CD4-positive, alpha-beta T cell (primary cell): ENCODE measurements around the gene GMPR2. TPM values are rescaled to one million over a fixed set of nuclear protein-coding genes. Genes with fewer than 3 reads are reported as not detected.
A peak's percentile ranks its signal among the peaks of the same experiment; 100 is the strongest.

ENCODE experiments used
- ATAC-seq: fragments of 200-7000 bp; cut with Tn5 transposase; one replicate; pipeline ENCODE4 v1.10.0; 2022; ENCODE audit warnings: mild to moderate bottlenecking; ENCODE audit not compliant: poor library complexity
- CTCF ChIA-PET: fragments of 350-600 bp; sonication (Branson Sonifier 250); formaldehyde crosslinking; loops from one replicate; lab custom pipeline; 2021; ENCODE audit warnings: antibody characterized with exemption, inconsistent platforms; lab: Charles Lee
- POLR2A ChIA-PET: fragments of 350-600 bp; sonication (Branson Sonifier 250); formaldehyde crosslinking; loops from one replicate; lab custom pipeline; 2021; ENCODE audit warnings: antibody characterized with exemption, inconsistent platforms; lab: Charles Lee
- DNase-seq, 14 experiments: peaks; one replicate each; pipeline ENCODE4 v3.0.0-alpha.2; 2013 to 2020; ENCODE audit warnings: mixed read lengths in 2 of 14
- H3K27ac ChIP-seq, 2 donors: one replicate each; pipeline versions ENCODE4 v1.5.1 to v1.7.0; 2013; ENCODE audit warnings: low read length in 2 of 2, low read depth in 1 of 2, mild to moderate bottlenecking in 1 of 2
- H3K27me3 ChIP-seq, 2 experiments: 1 replicate in 1 of 2; 2 replicates in 1 of 2; pipeline versions ENCODE4 v1.6.1 to v1.7.0; 2013; ENCODE audit warnings: low read length in 2 of 2, control low read depth in 1 of 2, mild to moderate bottlenecking in 1 of 2, moderate library complexity in 1 of 2; ENCODE audit not compliant: insufficient read depth in 2 of 2, control insufficient read depth in 1 of 2
- H3K36me3 ChIP-seq: one replicate; pipeline ENCODE4 v1.6.1; 2013; ENCODE audit warnings: low read length, control low read depth; ENCODE audit not compliant: insufficient read depth
- H3K4me1 ChIP-seq: one replicate; pipeline ENCODE4 v1.6.1; 2013; ENCODE audit warnings: low read length, control low read depth; ENCODE audit not compliant: insufficient read depth
- H3K4me3 ChIP-seq: one replicate; pipeline ENCODE4 v1.5.1; 2013; ENCODE audit warnings: mild to moderate bottlenecking, low read length, moderate library complexity
- H3K9me3 ChIP-seq, 2 experiments: 1 replicate in 1 of 2; 2 replicates in 1 of 2; pipeline versions ENCODE4 v1.6.1 to v1.7.0; 2013; ENCODE audit warnings: low read length in 2 of 2, mild to moderate bottlenecking in 2 of 2, control low read depth in 1 of 2, moderate library complexity in 1 of 2; ENCODE audit not compliant: control insufficient read depth in 1 of 2, insufficient read depth in 1 of 2
- H3K27ac Mint-ChIP-seq: one replicate; pipeline ENCODE4 v1.8.0; 2020; ENCODE audit warnings: mixed read lengths
- H3K27me3 Mint-ChIP-seq: one replicate; pipeline ENCODE4 v1.8.0; 2021; ENCODE audit warnings: mixed read lengths
- H3K36me3 Mint-ChIP-seq: one replicate; pipeline ENCODE4 v1.8.0; 2021; ENCODE audit warnings: low read depth, mixed read lengths
- H3K4me1 Mint-ChIP-seq: one replicate; pipeline ENCODE4 v1.8.0; 2021; ENCODE audit warnings: low read depth, mixed read lengths
- H3K4me3 Mint-ChIP-seq: one replicate; pipeline ENCODE4 v1.8.0; 2020; ENCODE audit warnings: mild to moderate bottlenecking, mixed read lengths
- H3K9me3 Mint-ChIP-seq: one replicate; pipeline ENCODE4 v1.8.0; 2020; ENCODE audit warnings: mixed read lengths
- intact Hi-C, 2 experiments: fragments of 100-400 bp; cut with DNase I in 1 of 2; cut with micrococcal nuclease in 1 of 2; formaldehyde crosslinking; loops; one replicate each; pipeline versions ENCODE4 v1.15.1 to v1.9.0; 2023 to 2025; cut with DNase I, micrococcal nuclease
- total RNA-seq, 174 experiments: library from RNA in 2 of 174; stranded (reverse) in 2 of 174; gene quantifications; one replicate each; pipeline ENCODE4 v1.2.3 and lab custom pipeline; 2021 to 2026
- TF ChIP-seq, protein P1 (sequence below): fragments of 200-600 bp; IDR thresholded peaks from one replicate; pipeline ENCODE4 v1.8.0; 2022; ENCODE audit warnings: antibody characterized with exemption, mild to moderate bottlenecking

The GMPR2 gene
- total RNA-seq, 2 experiments from 2014 or later, result 22.2 to 24.8 TPM

- no peak overlapping the region for H3K4me3 Mint-ChIP-seq
- intact Hi-C loops, result no loop called here
- CTCF ChIA-PET, result interaction anchor here (4.4 kb wide), 1 partner anchor 20 kb away, joined by 24 read pairs; the partner anchor contains the start of genes DHRS1 and NOP9
These were observed 45.0 kb downstream of the GMPR2 start for GRCh38 chr14:24277606-24278321.

DNA sequence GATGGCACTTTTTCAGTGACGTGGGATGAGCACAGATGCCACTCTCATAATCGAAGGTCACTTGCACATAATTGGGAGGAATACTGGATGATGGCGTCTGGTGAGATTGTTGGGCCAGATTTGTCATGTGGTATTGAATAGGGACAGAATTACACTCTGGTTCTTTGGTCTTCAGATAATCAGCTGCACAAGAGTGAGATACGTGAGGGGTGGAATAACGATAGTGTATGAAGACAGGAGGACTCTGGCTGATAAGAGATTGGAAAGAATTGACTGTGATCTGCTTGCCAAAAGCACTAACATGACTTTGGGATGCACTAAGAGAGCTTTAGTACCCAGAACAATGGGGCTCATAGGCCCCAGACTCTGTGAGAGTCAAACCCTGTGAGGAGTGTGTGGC, 45.7 kb downstream of the GMPR2 start:
- Mint-ChIP-seq H3K4me3 (no peak overlapping the region), H3K4me1 (peaks cover 44% of the 10 kb centered on the region), H3K36me3 (no peaks in the 10 kb centered on the region), H3K9me3 (no peaks in the 10 kb centered on the region), H3K27ac (peak overlapping the region; percentile 81), H3K27me3 (no peaks in the 10 kb centered on the region)
- DNase-seq, result no peak
- no peaks in the 10 kb centered on the region for H3K27me3 ChIP-seq
- no peak overlapping the region for H3K27ac ChIP-seq
- POLR2A ChIA-PET, result no interaction called here
- intact Hi-C loops, result no loop called here
- H3K4me3 ChIP-seq, result no peak overlapping the region
- ATAC-seq, result no peak
- H3K4me1 ChIP-seq, result peaks cover 49% of the 10 kb centered on the region
- TF ChIP-seq, protein P1, sequence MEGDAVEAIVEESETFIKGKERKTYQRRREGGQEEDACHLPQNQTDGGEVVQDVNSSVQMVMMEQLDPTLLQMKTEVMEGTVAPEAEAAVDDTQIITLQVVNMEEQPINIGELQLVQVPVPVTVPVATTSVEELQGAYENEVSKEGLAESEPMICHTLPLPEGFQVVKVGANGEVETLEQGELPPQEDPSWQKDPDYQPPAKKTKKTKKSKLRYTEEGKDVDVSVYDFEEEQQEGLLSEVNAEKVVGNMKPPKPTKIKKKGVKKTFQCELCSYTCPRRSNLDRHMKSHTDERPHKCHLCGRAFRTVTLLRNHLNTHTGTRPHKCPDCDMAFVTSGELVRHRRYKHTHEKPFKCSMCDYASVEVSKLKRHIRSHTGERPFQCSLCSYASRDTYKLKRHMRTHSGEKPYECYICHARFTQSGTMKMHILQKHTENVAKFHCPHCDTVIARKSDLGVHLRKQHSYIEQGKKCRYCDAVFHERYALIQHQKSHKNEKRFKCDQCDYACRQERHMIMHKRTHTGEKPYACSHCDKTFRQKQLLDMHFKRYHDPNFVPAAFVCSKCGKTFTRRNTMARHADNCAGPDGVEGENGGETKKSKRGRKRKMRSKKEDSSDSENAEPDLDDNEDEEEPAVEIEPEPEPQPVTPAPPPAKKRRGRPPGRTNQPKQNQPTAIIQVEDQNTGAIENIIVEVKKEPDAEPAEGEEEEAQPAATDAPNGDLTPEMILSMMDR, result no peak
- H3K36me3 ChIP-seq, result no peaks in the 10 kb centered on the region
- H3K9me3 ChIP-seq, result no peaks in the 10 kb centered on the region
- CTCF ChIA-PET, result interaction anchor here (4.0 to 4.4 kb wide), 2 partner anchors 8 to 19 kb away, joined by 20 to 24 read pairs; partner anchors contain the start of genes DHRS1, NOP9 and RABGGTA

More at GRCh38 chr14:24277606-24278321, 45.0 kb downstream of the GMPR2 start:
- POLR2A ChIA-PET, result no interaction called here
- H3K27ac Mint-ChIP-seq, result peak overlapping the region; percentile 81
- no peaks in the 10 kb centered on the region for H3K9me3 Mint-ChIP-seq
- no peaks in the 10 kb centered on the region for H3K36me3 Mint-ChIP-seq
- DNase-seq, result peak in 2 of 14 experiments; percentile 47 to 50
- Histone ChIP-seq H3K4me1 (peaks cover 50% of the 10 kb centered on the region), H3K27ac (no peak overlapping the region), H3K4me3 (no peak overlapping the region), H3K36me3 (no peaks in the 10 kb centered on the region), H3K27me3 (no peaks in the 10 kb centered on the region), H3K9me3 (no peaks in the 10 kb centered on the region)
- TF ChIP-seq, protein P1, result no peak
- ATAC-seq, result no peak
- H3K4me1 Mint-ChIP-seq, result peaks cover 49% of the 10 kb centered on the region
- no peaks in the 10 kb centered on the region for H3K27me3 Mint-ChIP-seq

DNA sequence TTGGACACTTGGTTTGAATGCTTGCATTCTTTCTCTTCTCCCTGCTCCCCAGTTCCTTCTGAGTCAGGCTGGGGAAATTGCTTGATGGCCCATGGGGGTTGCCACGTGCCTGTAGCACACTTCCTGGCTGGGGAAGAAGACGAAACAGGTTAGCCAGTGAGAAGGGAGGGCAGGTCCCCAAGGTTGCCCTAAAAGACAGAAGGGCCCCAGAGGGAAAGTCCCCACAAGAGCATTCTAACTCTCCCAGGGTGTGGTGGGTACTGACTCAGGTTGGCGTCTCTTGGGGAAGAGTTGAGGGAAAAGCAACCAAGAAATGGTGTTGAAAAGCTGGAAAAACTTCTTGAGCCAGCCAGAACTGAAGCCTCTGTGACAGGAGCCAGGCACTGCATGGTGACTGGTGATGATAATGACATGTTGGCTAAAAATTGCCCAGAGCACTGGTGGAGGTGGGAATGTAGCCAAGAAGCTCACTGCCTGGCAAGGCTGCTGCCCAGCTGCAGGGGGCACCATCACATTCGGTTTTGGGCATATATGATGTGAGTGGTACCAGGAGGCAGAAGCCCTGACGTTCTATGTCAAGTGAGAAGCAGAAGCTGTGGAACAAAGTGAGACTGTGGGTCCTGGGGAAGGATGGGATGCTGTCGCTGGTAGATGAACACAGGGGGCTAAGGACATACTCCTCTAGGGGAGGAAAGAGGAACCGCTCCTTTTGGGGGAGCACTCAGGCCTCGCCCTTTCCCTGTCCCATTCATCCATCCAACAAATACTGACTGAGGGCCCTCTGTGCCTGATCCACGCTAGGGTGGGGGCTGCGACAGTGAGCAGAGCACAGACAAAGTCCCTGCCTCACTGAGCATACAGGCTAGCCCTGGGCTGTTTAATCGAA, 46.8 kb downstream of the GMPR2 start:
- Histone ChIP-seq H3K27ac (peak overlapping the region in 1 of 2 donors; percentile 33), H3K36me3 (no peaks in the 10 kb centered on the region), H3K27me3 (no peaks in the 10 kb centered on the region), H3K4me1 (peaks cover 38% of the 10 kb centered on the region), H3K4me3 (no peak overlapping the region), H3K9me3 (no peaks in the 10 kb centered on the region)
- POLR2A ChIA-PET, result interaction anchor here (0.5 to 1.1 kb wide), 4 partner anchors 8 to 164 kb away, joined by 3 read pairs; partner anchors contain the start of gene RABGGTA
- DNase-seq (peak in 12 of 14 experiments; percentile 23 to 87 (median 40)), ATAC-seq (peak; percentile 84)
- peak overlapping the region; percentile 81 for H3K27ac Mint-ChIP-seq
- TF ChIP-seq, protein P1, result no peak
- no peaks in the 10 kb centered on the region for H3K9me3 Mint-ChIP-seq
- H3K4me3 Mint-ChIP-seq, result no peak overlapping the region
- intact Hi-C loops, result loop anchor here in 1 of 2 experiments (1.0 kb wide), 1 partner anchor 18 kb away; no protein-coding TSS in a partner anchor
- no peaks in the 10 kb centered on the region for H3K36me3 Mint-ChIP-seq
- CTCF ChIA-PET, result interaction anchor here (0.8 to 4.4 kb wide), 5 partner anchors 9 to 162 kb away, joined by 3 to 24 read pairs (median 8); partner anchors contain the start of genes DHRS1, NOP9, RABGGTA and TINF2
- H3K4me1 Mint-ChIP-seq, result peaks cover 33% of the 10 kb centered on the region
- no peaks in the 10 kb centered on the region for H3K27me3 Mint-ChIP-seq
